ENCODE data around the gene COQ8A.

The COQ8A gene

DNA sequence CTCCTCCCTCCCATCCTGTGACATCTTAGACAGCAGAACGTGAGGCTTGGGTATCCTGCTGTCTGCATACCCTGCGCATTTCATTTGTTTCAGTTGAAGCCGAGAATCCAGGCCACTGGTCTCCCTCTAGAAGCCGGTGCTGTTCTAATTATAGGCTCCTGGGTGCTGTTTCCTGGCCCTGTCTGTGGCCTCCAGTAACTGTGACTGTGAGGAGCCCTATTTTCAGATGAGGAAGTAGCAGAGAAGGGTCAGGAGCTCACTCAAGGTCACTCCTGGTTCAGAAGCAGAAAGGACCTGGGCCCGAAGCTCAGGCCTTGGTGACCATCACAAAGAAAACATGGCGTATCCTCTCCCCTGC, 24.0 kb downstream of the COQ8A start:
- TF ChIP-seq, protein P1, sequence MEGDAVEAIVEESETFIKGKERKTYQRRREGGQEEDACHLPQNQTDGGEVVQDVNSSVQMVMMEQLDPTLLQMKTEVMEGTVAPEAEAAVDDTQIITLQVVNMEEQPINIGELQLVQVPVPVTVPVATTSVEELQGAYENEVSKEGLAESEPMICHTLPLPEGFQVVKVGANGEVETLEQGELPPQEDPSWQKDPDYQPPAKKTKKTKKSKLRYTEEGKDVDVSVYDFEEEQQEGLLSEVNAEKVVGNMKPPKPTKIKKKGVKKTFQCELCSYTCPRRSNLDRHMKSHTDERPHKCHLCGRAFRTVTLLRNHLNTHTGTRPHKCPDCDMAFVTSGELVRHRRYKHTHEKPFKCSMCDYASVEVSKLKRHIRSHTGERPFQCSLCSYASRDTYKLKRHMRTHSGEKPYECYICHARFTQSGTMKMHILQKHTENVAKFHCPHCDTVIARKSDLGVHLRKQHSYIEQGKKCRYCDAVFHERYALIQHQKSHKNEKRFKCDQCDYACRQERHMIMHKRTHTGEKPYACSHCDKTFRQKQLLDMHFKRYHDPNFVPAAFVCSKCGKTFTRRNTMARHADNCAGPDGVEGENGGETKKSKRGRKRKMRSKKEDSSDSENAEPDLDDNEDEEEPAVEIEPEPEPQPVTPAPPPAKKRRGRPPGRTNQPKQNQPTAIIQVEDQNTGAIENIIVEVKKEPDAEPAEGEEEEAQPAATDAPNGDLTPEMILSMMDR (conservative IDR thresholded peaks at IDR 0.05; ENCODE audit: low read depth, low read length), result no peak
- no peak overlapping the region for H3K4me3 ChIP-seq (ENCODE audit: low read depth, low read length)
- DNase-seq (ENCODE audit: low read depth), result no peak

- TF ChIP-seq, protein P1 (conservative IDR thresholded peaks at IDR 0.05; ENCODE audit: low read depth, low read length), result no peak
- no peak overlapping the region for H3K4me3 ChIP-seq (ENCODE audit: low read depth, low read length)
- no peak for DNase-seq (ENCODE audit: low read depth)
Observed at GRCh38 chr1:226964611-226965486, 24.8 kb downstream of the COQ8A start.

- DNase-seq (ENCODE audit: low read depth), result no peak
- TF ChIP-seq, protein P1 (conservative IDR thresholded peaks at IDR 0.05; ENCODE audit: low read depth, low read length), result no peak
- no peak overlapping the region for H3K4me3 ChIP-seq (ENCODE audit: low read depth, low read length)
Observed at GRCh38 chr1:226965581-226966440, 25.7 kb downstream of the COQ8A start.

GRCh38 chr1:226966683-226967082, 26.6 kb downstream of the COQ8A start:
- TF ChIP-seq, protein P1 (conservative IDR thresholded peaks at IDR 0.05; ENCODE audit: low read depth, low read length), result no peak
- DNase-seq (ENCODE audit: low read depth), result no peak

GRCh38 chr1:226967665-226968064, 27.6 kb downstream of the COQ8A start:
- TF ChIP-seq, protein P1 (conservative IDR thresholded peaks at IDR 0.05; ENCODE audit: low read depth, low read length), result no peak
- peak; percentile 53 for DNase-seq (ENCODE audit: low read depth)
- no peak overlapping the region for H3K4me3 ChIP-seq (ENCODE audit: low read depth, low read length)

More at GRCh38 chr1:226966683-226967082, 26.6 kb downstream of the COQ8A start:
- no peak overlapping the region for H3K4me3 ChIP-seq (ENCODE audit: low read depth, low read length)

DNA sequence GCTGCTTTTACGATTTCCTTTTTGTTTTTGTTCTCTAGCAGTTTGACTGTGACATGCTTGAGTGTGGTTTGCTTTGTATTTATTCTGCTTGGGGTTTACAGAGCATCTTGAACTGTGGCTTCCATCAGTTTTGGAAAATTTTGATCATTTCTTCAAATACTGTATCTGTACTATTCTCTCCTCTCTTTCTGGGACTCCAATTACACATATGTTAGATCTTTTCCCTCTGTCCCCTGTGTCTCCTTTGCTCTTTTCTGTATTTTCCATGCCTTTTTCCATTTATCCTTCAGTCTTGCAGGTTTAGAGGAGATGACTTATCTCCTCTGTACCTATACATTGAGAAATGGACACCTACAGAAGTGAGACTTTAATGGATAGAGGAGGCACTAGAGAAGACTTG, 31.7 kb downstream of the COQ8A start:
- TF ChIP-seq, protein P1 (conservative IDR thresholded peaks at IDR 0.05; ENCODE audit: low read depth, low read length), result no peak
- H3K4me3 ChIP-seq (ENCODE audit: low read depth, low read length), result no peak overlapping the region

More for the DNA sequence above, 31.7 kb downstream of the COQ8A start:
- no peak for DNase-seq (ENCODE audit: low read depth)
